Erythroblast (primary cell): ENCODE data around the gene CGB2.
"Not testable (repeated sequence)": the region's sequence is repeated elsewhere in the genome, so short reads cannot be mapped to it uniquely, and the experiment has no call there.

Source experiments
- DNase-seq, 2 experiments: peaks; one replicate each; lab custom pipeline; 2025; lab: John Stamatoyannopoulos, UW
- GATA1 ChIP-seq: IDR thresholded peaks from 2 replicates; pipeline ENCODE4 v1.6.1; 2011; ENCODE audit warnings: low read depth, mild to moderate bottlenecking, control low read depth, low read length, moderate library complexity
- POLR2A ChIP-seq: IDR thresholded peaks from 2 replicates; pipeline ENCODE4 v1.6.1; 2011; ENCODE audit warnings: mild to moderate bottlenecking, low read length

CGB2 gene

DNA sequence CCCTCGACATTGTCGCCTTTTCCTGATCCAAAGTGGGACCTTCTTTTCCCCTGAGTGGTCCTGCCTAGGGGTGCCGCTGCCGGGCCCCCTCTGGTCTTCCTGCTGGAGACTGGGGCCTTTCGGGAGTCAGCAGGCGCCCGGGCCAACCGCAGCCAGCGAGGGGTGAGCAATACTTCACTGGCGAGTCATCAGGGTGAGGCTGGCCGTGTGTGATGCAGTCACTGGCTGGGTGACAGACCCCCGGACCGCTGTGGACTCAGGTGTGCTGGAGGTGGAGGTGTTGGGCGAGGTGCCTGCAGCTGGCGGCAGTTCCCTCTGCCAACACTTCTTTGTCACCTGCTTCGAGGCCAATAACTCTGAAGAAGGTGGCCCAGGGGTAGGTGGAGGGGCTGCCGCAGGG, 10.5 kb downstream of the CGB2 start:
- TF ChIP-seq POLR2A (no peak), GATA1 (no peak)
- no peak for DNase-seq

- DNase-seq: not testable (repeated sequence)
Observed at GRCh38 chr19:49042666-49043065, 11.0 kb downstream of the CGB2 start.

- DNase-seq: not testable (repeated sequence)
Observed at GRCh38 chr19:49043548-49043947, 11.9 kb downstream of the CGB2 start, which contains the start of gene CGB5. CGB5 (plus strand) TSS chr19:49043848; CDS start chr19:49044210, 362 bp downstream.

GRCh38 chr19:49049011-49049410, 17.3 kb downstream of the CGB2 start, which contains the start of gene CGB8:
CGB8 (minus strand) TSS chr19:49049111; CDS start chr19:49048739, 372 bp downstream.
- DNase-seq: not testable (repeated sequence)

- DNase-seq: not testable (repeated sequence)
Observed at GRCh38 chr19:49049834-49050233, 18.1 kb downstream of the CGB2 start.

DNA sequence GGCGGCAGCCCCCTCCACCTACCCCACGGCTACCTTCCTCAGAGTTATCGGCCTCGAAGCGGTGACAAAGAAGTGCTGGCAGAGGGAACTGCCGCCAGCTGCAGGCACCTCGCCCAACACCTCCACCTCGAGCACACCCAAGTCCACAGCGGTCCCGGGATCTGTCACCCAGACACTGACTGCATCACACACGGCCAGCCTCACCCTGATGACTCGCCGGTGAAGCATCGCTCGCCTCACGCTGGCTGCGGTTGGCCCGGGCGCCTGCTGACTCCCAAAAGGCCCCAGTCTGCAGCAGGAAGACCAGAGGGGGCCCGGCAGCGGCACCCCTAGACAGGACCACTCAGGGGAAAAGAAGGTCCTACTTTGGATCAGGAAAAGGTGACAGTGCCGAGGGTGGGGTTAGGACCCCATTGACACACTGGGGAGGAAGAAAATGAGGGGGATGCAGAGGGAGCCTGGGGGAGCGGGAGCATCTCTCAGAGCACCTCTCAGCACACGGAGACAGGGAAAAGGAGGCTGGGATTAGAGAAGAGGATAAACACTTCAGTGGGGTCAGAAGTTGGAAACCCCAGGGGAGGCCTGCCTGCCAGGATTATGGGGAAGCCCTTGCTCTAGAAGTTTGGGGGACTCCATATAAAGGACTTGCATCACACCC, 18.8 kb downstream of the CGB2 start:
- not testable (repeated sequence) for DNase-seq

GRCh38 chr19:49056101-49056901, 24.6 kb downstream of the CGB2 start:
- TF ChIP-seq POLR2A: no peak
- TF ChIP-seq GATA1: no peak
- peak; percentile 45 to 60 for DNase-seq

GRCh38 chr19:49056902-49057596, 25.4 kb downstream of the CGB2 start:
- DNase-seq: not testable (repeated sequence)

DNA sequence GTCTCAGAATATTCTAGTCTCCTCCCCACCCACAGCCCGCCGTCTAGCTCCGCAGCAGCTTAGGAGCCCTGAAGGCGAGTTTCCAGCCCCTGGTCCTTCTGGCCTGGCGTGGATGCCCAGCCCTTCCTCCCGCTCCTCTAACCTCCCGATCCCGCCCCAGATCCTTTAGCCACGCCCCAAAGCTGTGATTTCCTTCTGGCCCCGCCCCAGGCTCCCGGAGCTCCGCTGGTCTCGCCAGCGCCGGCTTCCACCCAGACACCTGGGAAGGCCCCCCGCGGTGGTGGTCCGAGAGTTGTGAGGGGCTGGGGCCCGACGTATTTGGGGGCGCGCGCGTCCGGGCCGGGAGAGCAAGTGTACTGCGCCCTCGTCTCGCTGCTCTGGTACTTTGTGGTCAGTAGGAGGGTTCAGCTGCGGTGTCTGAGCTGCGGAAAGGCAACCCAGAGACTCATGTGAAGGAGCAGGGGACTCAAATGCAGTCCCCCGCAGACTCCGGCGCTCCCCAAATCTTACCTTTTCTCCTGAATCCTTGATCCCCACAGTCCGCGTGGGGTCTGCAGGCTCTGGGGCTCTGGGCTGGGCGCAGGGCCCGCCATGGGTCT, 26.0 kb downstream of the CGB2 start, which contains the start of gene CGB7:
TSS of gene CGB7 (minus strand) at position 114 of the 599 bp plus-strand sequence. CDS start 2,374 bp downstream, outside the sequence.
- TF ChIP-seq POLR2A: no peak
- TF ChIP-seq GATA1: no peak
- no peak for DNase-seq

DNA sequence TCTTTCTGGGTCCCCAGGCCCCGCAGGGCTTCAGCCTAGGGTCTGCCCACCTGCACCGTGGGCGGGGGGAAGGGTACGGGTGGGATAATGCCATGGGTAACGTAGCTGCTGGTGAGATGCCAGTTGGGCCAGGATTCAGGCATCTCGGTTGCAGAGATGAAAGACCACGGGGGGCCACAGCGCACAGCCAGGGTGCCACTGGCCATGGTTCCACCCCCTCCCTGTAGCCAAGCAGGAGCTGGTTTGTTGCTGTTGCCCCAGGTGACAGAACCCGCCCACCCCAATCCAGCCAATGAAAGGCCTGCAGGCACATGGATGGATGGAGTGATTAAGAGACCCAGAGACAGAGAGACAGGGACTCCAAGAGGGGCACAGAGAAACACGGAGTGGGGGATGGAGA, 26.9 kb downstream of the CGB2 start:
- TF ChIP-seq GATA1 (no peak), POLR2A (no peak)
- no peak for DNase-seq

- TF ChIP-seq POLR2A (no peak), GATA1 (no peak)
Observed at GRCh38 chr19:49059053-49059452, 27.4 kb downstream of the CGB2 start.

DNA sequence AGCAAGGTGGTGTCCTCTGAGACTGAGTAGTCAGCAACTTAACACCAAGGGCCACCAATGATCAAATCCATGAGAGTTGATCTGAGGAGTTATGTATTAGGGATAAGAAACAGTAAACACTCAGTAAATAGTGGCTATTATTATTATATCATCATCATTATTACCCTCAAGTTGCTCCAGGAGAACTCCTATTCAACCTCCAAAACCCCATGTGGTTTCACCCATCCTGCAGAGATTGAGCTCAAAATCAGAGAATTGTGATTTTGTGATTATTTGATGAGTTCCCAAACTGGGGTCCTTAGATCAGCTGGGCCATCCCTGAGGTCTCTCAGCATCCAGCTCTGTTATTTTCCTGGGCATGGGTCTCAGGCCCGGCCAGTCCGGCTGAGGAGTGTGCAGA, 29.3 kb downstream of the CGB2 start:
- TF ChIP-seq POLR2A (no peak), GATA1 (no peak)
- DNase-seq: no peak

More at GRCh38 chr19:49059053-49059452, 27.4 kb downstream of the CGB2 start:
- no peak for DNase-seq

DNA sequence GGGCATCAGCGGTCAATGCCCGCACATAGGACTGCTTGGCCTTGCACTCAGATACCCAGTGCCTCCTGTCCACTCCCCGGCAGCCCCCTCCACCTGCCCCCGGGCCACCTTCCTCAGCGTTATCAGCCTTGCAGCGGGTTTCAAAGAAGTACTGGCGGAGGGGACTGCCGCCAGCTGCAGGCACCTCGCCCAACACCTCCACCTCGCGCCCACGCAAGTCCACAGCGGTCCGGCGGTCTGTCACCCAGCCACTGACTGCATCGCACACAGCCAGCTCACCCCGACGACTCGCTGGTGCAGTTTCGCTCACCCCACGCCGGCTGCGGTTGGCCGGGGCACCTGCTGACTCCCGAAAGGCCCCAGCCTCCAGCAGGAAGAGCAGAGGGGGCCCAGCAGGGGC, 29.8 kb downstream of the CGB2 start:
- no peak for DNase-seq
- TF ChIP-seq POLR2A: no peak
- no peak for TF ChIP-seq GATA1

DNA sequence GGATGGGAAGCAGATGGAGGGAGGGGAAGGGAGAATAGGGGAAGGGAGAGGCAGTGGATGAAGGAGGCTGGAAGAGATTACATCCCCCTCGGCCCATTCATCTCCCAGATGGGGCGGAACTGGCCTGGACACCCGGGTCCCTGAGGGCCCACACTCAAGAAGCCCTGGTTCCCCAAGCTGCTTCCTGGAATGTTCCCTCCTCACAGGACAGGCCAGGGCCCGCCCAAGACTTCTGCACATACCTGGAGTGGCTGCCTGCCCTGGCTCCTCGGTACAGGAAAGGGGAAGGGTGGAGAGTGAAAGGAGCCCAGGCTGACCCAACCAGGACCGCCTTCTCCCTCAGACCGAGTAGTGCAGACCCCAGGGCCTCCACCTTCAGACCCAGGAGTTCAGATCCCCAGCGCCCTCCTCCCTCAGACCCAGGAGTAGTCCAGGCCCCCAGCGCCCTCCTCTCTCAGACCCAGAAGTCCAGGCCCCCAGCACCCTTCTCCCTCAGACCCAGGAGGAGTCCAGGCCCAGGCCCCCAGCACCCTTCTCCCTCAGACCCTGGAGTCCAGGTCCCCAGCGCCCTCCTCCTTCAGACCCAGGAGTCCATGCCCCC, 32.4 kb downstream of the CGB2 start:
- no peak for TF ChIP-seq GATA1
- no peak for TF ChIP-seq POLR2A
- no peak for DNase-seq
